Spinal cord (tissue), 10 donors: Measurements from ENCODE around the gene TOM1. TPM values are rescaled to one million over a fixed set of nuclear protein-coding genes. Genes with fewer than 3 reads are reported as not detected.

ENCODE experiments used
- DNase-seq, 6 donors: peaks; one replicate each; pipeline versions ENCODE4 v3.0.0 to v3.0.0-alpha.2; 2013 to 2015; ENCODE audit warnings: low spot score in 6 of 6, low read depth in 4 of 6
- H3K27ac ChIP-seq: one replicate; pipeline ENCODE4 v1.5.1; 2013; ENCODE audit warnings: low read depth, low read length, control low read depth
- H3K27me3 ChIP-seq: one replicate; pipeline ENCODE4 v1.6.1; 2013; ENCODE audit warnings: low read length; ENCODE audit not compliant: control insufficient read depth, insufficient read depth
- H3K36me3 ChIP-seq: one replicate; pipeline ENCODE4 v1.6.1; 2013; ENCODE audit warnings: low read length; ENCODE audit not compliant: control insufficient read depth, insufficient read depth
- H3K4me1 ChIP-seq: one replicate; pipeline ENCODE4 v1.6.1; 2013; ENCODE audit warnings: low read length; ENCODE audit not compliant: control insufficient read depth, insufficient read depth
- H3K4me3 ChIP-seq: one replicate; pipeline ENCODE4 v1.5.1; 2013; ENCODE audit warnings: low read depth, low read length, control low read depth
- H3K9me3 ChIP-seq: one replicate; pipeline ENCODE4 v1.6.1; 2013; ENCODE audit warnings: low read length; ENCODE audit not compliant: control insufficient read depth, insufficient read depth
- WGBS: methylation state at CpG from one replicate; pipeline ENCODE4 v1.1.5; 2013; ENCODE audit warnings: missing lambda C conversion rate; ENCODE audit not compliant: insufficient coverage; 5-methylcytosine and 5-hydroxymethylcytosine counted together
- polyA plus RNA-seq, 2 donors: library from polyadenylated mRNA; unstranded; fragments of 120-200 nt; gene quantifications; one replicate each; pipeline ENCODE4 v1.2.1, GENCODE V29; 2013; ENCODE audit not compliant: insufficient read length in 2 of 2
- total RNA-seq, 2 donors: library from RNA; depleted of rRNA in 1 of 2; stranded (reverse); fragments of 120-200 nt in 1 of 2; fragments of >200 nt in 1 of 2; gene quantifications; one replicate each; pipeline versions ENCODE4 v1.2.3 to v1.2.4, GENCODE V29; 2013 to 2014
- donor health status: healthy.

The TOM1 gene
- total and polyA plus RNA-seq, 4 donors = 20.0 to 52.7 (median 38.8) TPM

DNA sequence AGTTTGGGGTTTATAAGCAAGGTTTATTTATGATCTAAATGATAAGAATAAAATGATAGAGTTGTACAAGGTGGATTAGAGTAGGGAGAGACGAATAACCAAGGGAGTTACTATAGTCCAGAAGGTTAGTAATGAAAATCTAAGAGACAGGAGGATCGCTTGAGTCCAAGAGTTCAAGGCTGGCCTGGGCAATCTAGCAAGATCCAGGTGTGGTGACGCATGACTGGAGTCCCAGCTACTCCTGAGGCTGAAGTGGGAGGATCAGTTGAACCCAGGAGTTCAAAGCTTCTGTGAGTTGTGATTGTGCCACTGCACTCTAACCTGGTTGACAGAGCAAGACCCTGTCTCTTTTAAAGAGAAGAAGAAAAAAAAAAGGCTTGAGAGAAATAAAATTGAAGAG, 30.1 kb upstream of the TOM1 start:
- WGBS = 100% methylated on average over 3 of the region's 3 CpGs
- H3K36me3 ChIP-seq = peaks cover 33% of the 10 kb centered on the region

DNA sequence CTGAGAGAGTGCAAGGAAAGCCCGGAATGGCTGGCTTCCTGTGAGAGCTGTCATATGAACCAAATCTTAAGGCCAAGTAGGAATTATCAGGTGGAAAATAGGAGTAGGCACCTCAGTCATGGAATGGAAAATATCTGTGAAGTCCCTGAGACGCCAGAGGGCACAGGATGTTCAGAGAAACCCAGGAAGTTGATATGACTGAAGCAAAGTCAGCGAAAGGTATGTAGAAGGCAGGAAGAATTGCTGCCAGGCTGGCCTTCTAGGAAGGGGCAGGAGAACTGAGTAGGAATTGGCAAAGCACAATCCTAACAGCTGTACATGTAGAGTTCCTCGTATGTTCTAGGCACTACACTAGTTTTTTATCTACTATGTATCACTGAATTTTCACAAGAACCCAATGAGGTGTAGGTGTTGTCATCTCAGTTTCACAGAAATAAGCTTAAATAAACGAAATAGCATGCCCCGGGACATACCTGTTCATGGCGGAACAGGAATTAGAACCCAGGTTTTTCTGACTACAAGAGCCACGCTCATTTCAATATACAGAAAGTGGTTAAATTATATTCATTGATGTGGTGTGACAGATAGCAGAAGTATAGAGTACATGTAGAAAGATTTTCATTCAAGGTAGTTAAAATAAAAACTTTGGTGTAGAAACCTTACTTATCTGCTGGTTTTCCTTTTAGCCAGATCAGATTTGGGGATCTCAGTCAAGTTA, 25.4 kb upstream of the TOM1 start:
- peaks cover 18% of the 10 kb centered on the region for H3K36me3 ChIP-seq
- H3K27me3 ChIP-seq = no peaks in the 10 kb centered on the region
- no peak overlapping the region for H3K4me3 ChIP-seq
- no peak overlapping the region for H3K27ac ChIP-seq
- WGBS = 94% methylated on average over 5 of the region's 8 CpGs
- DNase-seq = no peak
- no peaks in the 10 kb centered on the region for H3K4me1 ChIP-seq
- no peaks in the 10 kb centered on the region for H3K9me3 ChIP-seq

More for the DNA sequence above, 30.1 kb upstream of the TOM1 start:
- H3K27ac ChIP-seq = no peak overlapping the region
- H3K4me3 ChIP-seq = no peak overlapping the region
- H3K4me1 ChIP-seq = no peaks in the 10 kb centered on the region
- H3K27me3 ChIP-seq = no peaks in the 10 kb centered on the region
- DNase-seq = no peak
- no peaks in the 10 kb centered on the region for H3K9me3 ChIP-seq

DNA sequence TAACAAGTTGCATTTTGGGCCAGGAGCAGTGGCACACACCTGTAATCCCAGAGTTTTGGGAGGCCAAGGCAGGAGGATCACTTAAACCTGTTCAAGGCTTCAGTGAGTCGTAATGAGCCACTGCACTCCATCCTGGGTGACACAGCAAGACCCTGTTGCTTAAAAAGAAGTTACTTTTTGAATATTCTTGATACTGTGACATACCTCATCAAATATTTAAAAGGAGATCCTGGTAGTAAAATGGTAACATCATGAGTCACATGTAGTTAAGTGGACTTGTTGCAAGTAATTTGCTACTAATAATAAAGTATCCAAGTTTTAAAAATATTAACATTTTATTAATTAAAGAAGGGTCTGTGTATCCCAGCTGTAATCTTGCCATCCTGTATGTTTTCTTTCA, 24.1 kb upstream of the TOM1 start:
- no CpG with 5 or more reads among the region's 1 CpG for WGBS
- no peaks in the 10 kb centered on the region for H3K4me1 ChIP-seq
- no peak overlapping the region for H3K4me3 ChIP-seq
- no peaks in the 10 kb centered on the region for H3K9me3 ChIP-seq
- H3K27ac ChIP-seq = no peak overlapping the region
- H3K36me3 ChIP-seq = peaks cover 13% of the 10 kb centered on the region
- no peaks in the 10 kb centered on the region for H3K27me3 ChIP-seq
- no peak for DNase-seq

DNA sequence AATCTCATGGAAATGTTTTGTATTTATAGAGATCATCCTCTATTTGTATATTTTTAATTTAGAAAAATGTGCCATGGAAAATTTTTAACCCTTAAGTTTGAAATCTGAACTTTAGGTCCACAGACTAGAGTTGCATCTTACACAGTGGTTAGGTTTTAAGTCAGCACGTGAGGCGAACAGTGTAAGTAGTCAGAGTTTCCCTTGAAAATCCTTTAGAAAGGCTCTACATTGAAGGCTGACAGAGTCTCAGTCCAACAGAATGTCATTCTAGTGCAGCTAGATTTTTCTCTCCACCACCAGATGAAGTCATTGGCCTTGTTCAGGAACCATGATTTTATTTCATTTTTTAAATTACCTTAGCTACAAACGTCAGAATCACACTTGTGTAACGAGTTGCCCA, 23.7 kb upstream of the TOM1 start:
- Histone ChIP-seq H3K27ac (no peak overlapping the region), H3K36me3 (peaks cover 13% of the 10 kb centered on the region), H3K4me3 (no peak overlapping the region), H3K27me3 (no peaks in the 10 kb centered on the region), H3K9me3 (no peaks in the 10 kb centered on the region), H3K4me1 (no peaks in the 10 kb centered on the region)
- WGBS = 100% methylated on average over 2 of the region's 4 CpGs
- DNase-seq = no peak

DNA sequence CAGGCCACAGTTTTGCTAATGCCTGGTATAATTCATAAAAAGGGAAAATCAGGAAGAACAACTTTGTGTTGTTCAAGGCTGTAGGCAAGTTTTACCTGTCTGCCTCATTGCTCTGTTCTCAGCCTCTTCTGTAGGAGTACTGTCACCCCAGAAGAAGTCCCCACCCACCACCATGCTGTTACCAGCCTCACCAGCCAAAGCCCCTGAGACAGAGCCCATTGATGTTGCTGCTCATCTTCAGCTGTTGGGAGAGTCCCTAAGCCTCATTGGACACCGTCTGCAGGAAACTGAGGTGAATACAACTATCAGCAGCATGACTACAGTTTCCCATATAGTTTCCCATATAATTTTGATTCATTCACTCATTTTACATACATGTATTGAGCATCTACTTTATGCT, 11.6 kb upstream of the TOM1 start:
- WGBS = 100% methylated on average over 1 of the region's 1 CpG
- Histone ChIP-seq H3K9me3 (no peaks in the 10 kb centered on the region), H3K27me3 (no peaks in the 10 kb centered on the region), H3K27ac (no peak overlapping the region), H3K36me3 (peaks cover 33% of the 10 kb centered on the region), H3K4me1 (no peaks in the 10 kb centered on the region), H3K4me3 (no peak overlapping the region)
- DNase-seq = no peak

DNA sequence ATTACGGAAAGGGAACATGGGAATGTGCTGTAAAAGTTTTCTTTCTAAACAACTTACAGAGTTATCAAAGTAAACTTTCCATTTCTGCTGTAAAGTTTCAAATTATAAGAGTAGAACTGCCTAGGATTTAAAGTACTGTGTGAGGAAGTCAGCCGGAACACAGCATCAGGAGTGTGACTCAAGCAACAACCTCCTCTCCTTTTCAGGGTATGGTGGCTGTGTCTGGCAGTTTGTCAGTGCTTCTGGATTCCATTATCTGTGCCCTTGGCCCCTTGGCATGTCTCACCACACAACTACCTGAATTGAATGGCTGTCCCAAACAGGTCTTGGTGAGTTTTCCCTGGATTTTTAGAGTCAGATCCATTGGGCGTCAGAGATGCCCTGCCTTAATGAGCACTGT, 6.9 kb upstream of the TOM1 start:
- no peak overlapping the region for H3K27ac ChIP-seq
- H3K36me3 ChIP-seq = peaks cover 21% of the 10 kb centered on the region
- no peaks in the 10 kb centered on the region for H3K27me3 ChIP-seq
- no peak for DNase-seq
- no peaks in the 10 kb centered on the region for H3K9me3 ChIP-seq
- WGBS = 97% methylated on average over 2 of the region's 3 CpGs
- no peak overlapping the region for H3K4me3 ChIP-seq
- H3K4me1 ChIP-seq = no peaks in the 10 kb centered on the region

GRCh38 chr22:35296051-35296450, 3.6 kb upstream of the TOM1 start:
- Histone ChIP-seq H3K27me3 (no peaks in the 10 kb centered on the region), H3K27ac (no peak overlapping the region), H3K4me3 (no peak overlapping the region), H3K9me3 (no peaks in the 10 kb centered on the region), H3K36me3 (peaks cover 7% of the 10 kb centered on the region), H3K4me1 (peaks cover 13% of the 10 kb centered on the region)
- DNase-seq = no peak

DNA sequence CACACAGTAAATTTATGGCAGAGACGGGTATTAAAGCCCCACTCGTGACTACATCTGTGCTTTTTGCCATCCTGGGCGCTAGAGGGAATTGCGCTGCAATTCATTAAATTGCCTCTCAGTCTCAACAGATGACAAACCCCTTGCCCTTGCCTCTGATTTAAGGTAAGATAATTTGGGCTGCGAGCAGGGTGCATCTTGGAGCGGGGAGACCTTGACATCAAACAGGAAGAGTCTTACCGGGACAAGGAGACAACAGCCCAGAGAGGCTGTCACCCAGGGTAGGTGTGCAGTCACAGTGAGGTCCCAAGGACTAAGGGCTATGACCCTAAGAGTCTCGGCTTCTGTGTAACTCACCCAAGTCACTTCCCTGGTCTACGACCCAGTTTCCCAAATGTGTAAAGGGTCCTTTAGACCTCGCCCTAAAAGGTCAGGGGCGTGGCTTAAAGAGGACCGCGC, 449 bp upstream of the TOM1 start:
- Histone ChIP-seq H3K4me3 (peak overlapping the region; percentile 92), H3K4me1 (peaks cover 14% of the 10 kb centered on the region), H3K9me3 (no peaks in the 10 kb centered on the region), H3K27ac (peak overlapping the region; percentile 95), H3K27me3 (no peaks in the 10 kb centered on the region), H3K36me3 (peaks cover 4% of the 10 kb centered on the region)
- WGBS = 5% methylated on average over 10 of the region's 13 CpGs
- DNase-seq = peak in 4 of 6 donors; percentile 6 to 84 (median 47)

DNA sequence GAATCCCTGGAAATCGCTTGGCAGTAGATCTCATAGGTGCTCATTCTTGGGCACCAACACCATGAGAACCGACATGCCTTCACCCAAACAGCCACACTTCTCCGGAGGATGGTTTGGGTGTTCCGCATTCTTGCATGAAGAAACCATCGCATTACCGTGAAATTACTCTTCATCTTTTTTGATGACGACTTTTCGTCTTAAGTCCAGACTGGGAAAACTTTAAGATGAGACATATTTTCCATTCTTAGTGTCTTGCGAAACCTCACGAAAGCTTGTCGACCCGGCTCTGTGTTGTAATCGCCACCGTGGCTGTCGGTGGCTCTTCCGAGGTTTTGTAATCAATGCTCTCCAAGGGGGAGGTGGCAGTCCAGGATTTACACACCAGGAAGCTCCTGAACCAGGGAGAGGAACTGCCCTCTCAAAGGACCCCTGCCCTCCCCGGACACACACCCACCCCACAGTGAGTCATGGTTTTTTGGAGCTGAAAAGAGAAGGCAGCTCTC, 1.7 kb downstream of the TOM1 start:
- H3K27ac ChIP-seq = no peak overlapping the region
- H3K4me1 ChIP-seq = peaks cover 14% of the 10 kb centered on the region
- peaks cover 7% of the 10 kb centered on the region for H3K36me3 ChIP-seq
- H3K9me3 ChIP-seq = no peaks in the 10 kb centered on the region
- DNase-seq = no peak
- no peaks in the 10 kb centered on the region for H3K27me3 ChIP-seq
- H3K4me3 ChIP-seq = no peak overlapping the region
- 92% methylated on average over 16 of the region's 17 CpGs for WGBS

DNA sequence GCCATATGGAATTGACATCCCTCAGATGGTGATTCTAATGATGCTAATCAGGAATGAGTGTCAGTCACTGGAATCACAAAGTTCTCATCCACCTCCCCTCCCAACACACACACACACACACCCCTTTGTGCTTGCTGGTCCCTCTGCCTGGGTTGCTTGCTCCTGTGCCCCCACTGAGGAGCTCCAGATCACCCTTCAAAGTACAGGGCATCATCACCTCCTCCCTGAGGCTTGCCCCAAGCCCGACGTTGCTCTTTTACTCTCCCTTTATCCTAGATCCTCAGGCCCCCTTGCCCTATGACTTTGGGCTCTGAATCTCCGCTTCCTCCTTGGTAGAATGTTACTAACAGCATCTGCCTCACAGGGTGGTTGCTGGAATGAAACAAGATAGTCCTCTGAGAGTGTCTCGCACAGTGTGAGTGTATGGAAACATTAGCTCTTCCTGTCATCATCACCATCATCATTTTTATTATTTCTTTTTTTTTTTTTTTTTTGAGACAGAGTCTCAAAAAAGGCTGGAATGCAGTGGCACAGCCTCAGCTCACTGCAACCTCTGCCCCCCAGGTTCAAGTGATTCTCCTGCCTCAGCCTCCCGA, 3.4 kb downstream of the TOM1 start:
- 93% methylated on average over 4 of the region's 5 CpGs for WGBS
- H3K36me3 ChIP-seq = peaks cover 7% of the 10 kb centered on the region
- H3K4me1 ChIP-seq = peaks cover 18% of the 10 kb centered on the region
- no peak overlapping the region for H3K4me3 ChIP-seq
- no peaks in the 10 kb centered on the region for H3K9me3 ChIP-seq
- DNase-seq = no peak
- H3K27ac ChIP-seq = no peak overlapping the region
- H3K27me3 ChIP-seq = no peaks in the 10 kb centered on the region
